ENCODE data around the gene TMC1. TPM values are rescaled to one million over a fixed set of nuclear protein-coding genes. Genes with fewer than 3 reads are reported as not detected.

TMC1 gene
- not detected for total RNA-seq

GRCh38 chr9:72521416-72521815, at the start of gene TMC1:
Gene TMC1 (plus strand): TSS chr9:72521608. CDS start chr9:72648649, 127,041 bp downstream.

Other genes starting within 250 kb of the TMC1 start
- 10 to 100 TPM; 71.4 to 76.9 TPM for gene ZFAND5, start 156.4 kb upstream of the TMC1 start, total RNA-seq

All from activated naive CD4-positive, alpha-beta T cell treated with anti-CD3 and anti-CD28 coated beads, Interleukin-2, amount 10 ng/mL, durations not matched to agents 5 hours and 36 hours (primary cell).